PC-3 (cell line): Measurements from ENCODE around the gene NAPG.

Experiments
- EZH2 ChIP-seq: fragments of 300-600 bp; sonication (generic); IDR thresholded peaks from one replicate; pipeline ENCODE4 v1.6.1; 2017; ENCODE audit warnings: antibody characterized with exemption, mild to moderate bottlenecking, low read length; ENCODE audit not compliant: unreplicated experiment
- EZH2phosphoT487 ChIP-seq: fragments of 300-600 bp; sonication (generic); IDR thresholded peaks from 2 replicates; pipeline ENCODE4 v1.6.1; 2018; ENCODE audit warnings: mild to moderate bottlenecking, antibody characterized with exemption, low read length, borderline replicate concordance
- TF ChIP-seq, protein P1 (sequence below): fragments of 300-600 bp; sonication (generic); conservative IDR thresholded peaks from 2 replicates; pipeline ENCODE4 v1.5.1; 2017; ENCODE audit warnings: antibody characterized with exemption, low read depth, mild to moderate bottlenecking, low read length

- TF ChIP-seq EZH2 (no peak), EZH2phosphoT487 (no peak)
- TF ChIP-seq, protein P1, sequence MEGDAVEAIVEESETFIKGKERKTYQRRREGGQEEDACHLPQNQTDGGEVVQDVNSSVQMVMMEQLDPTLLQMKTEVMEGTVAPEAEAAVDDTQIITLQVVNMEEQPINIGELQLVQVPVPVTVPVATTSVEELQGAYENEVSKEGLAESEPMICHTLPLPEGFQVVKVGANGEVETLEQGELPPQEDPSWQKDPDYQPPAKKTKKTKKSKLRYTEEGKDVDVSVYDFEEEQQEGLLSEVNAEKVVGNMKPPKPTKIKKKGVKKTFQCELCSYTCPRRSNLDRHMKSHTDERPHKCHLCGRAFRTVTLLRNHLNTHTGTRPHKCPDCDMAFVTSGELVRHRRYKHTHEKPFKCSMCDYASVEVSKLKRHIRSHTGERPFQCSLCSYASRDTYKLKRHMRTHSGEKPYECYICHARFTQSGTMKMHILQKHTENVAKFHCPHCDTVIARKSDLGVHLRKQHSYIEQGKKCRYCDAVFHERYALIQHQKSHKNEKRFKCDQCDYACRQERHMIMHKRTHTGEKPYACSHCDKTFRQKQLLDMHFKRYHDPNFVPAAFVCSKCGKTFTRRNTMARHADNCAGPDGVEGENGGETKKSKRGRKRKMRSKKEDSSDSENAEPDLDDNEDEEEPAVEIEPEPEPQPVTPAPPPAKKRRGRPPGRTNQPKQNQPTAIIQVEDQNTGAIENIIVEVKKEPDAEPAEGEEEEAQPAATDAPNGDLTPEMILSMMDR = no peak
Observed at GRCh38 chr18:10552226-10552625, 26.4 kb downstream of the NAPG start.
